HUES48 (cell line): ENCODE measurements around the gene CEMIP.

Source experiments
- H3K27ac ChIP-seq: one replicate; pipeline ENCODE4 v1.7.0; 2013; ENCODE audit warnings: low read depth, low read length, inconsistent platforms
- H3K27me3 ChIP-seq: 2 replicates; pipeline ENCODE4 v1.6.1; 2013; ENCODE audit warnings: mild to moderate bottlenecking, low read length; ENCODE audit not compliant: control insufficient read depth, insufficient read depth
- H3K36me3 ChIP-seq: 2 replicates; pipeline ENCODE4 v1.6.1; 2013; ENCODE audit warnings: low read length; ENCODE audit not compliant: control insufficient read depth, insufficient read depth
- H3K4me1 ChIP-seq: 2 replicates; pipeline ENCODE4 v1.6.1; 2013; ENCODE audit warnings: mild to moderate bottlenecking, low read length; ENCODE audit not compliant: control insufficient read depth, insufficient read depth
- H3K4me3 ChIP-seq: 2 replicates; pipeline ENCODE4 v1.5.1; 2013; ENCODE audit warnings: mild to moderate bottlenecking, low read depth, low read length
- H3K9ac ChIP-seq: 2 replicates; pipeline ENCODE4 v1.6.1; 2013; ENCODE audit warnings: mild to moderate bottlenecking, low read depth, low read length, moderate library complexity
- H3K9me3 ChIP-seq: 2 replicates; pipeline ENCODE4 v1.6.1; 2013; ENCODE audit warnings: low read length; ENCODE audit not compliant: control insufficient read depth, insufficient read depth

CEMIP gene

DNA sequence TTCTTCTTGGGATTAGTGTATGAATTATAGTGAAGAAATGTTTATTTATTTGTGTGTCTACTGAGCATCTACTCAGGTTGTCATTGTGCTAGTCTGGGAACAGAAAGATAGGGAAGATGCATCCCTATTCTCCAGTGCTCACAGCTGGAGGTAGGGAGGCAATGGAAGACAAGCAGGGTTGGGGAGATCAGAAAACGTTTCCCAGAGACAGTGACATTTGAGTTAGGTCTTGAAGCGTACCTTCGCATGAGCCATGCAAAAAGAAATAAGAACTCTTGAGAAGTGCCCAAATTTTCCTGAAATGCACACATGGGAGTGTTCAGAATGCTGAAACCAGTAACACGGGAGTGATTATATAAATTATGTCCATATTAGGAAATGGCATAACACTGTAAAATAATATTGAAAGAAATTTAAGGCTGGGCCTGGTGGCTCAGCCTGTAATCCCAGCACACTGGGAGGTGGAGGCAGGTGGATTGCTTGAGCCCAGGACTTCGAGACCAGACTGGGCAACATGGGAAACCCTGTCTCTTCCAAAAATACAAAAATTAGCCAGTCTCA is 5.3 kb upstream of the CEMIP start:
- Histone ChIP-seq H3K4me3 (no peak overlapping the region), H3K9ac (no peak overlapping the region), H3K27ac (no peak overlapping the region)

DNA sequence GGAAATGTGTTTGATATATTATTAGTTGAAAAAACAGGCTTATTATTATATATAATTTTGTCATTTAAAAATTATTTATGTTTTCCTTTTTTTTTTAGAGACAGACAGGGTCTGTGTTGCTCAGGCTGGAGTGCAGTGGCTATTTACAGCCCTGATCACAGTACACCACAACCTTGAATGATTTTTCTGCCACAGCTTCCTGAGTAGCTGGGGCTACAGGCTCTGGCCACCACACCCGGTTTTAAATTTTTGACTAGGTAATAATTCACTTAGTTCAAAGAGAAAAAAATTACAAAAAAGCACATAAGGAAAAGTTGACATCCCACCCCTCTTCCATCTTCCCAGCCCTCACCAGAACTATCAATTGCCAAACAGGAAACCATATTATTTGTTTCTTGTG is 4.7 kb upstream of the CEMIP start:
- no peaks in the 10 kb centered on the region for H3K36me3 ChIP-seq
- no peak overlapping the region for H3K27ac ChIP-seq
- 0 out of 2 replicates have a peak, but pooled peaks cover 3% of the 10 kb centered on the region for H3K4me1 ChIP-seq
- H3K4me3 ChIP-seq: no peak overlapping the region
- no peak overlapping the region for H3K9ac ChIP-seq
- peaks cover 22% of the 10 kb centered on the region for H3K27me3 ChIP-seq
- no peaks in the 10 kb centered on the region for H3K9me3 ChIP-seq

More for the DNA sequence above, 5.3 kb upstream of the CEMIP start:
- Histone ChIP-seq H3K9me3 (no peaks in the 10 kb centered on the region), H3K36me3 (no peaks in the 10 kb centered on the region), H3K4me1 (0 out of 2 replicates have a peak, but pooled peaks cover 3% of the 10 kb centered on the region), H3K27me3 (peaks cover 17% of the 10 kb centered on the region)

DNA sequence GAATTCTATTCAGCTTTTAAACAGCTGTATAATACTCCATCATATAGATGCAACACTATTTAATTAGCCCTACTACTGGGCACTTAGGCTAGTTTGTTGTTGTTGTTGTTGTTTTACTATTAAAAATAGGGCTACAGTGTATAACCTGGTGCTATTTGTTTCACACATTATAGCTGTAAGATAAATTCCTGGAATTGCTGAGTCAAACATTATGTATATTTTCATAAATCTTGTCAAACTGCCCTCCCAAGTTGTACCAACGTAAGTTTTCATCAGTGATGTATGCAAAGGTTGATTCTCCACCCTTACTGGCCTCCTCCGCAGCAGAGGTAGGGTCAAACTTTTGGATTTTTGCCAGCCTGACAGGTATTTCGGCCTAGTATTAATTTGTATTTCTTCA is 3.8 kb upstream of the CEMIP start:
- no peaks in the 10 kb centered on the region for H3K36me3 ChIP-seq
- H3K9me3 ChIP-seq: no peaks in the 10 kb centered on the region
- no peak overlapping the region for H3K4me3 ChIP-seq
- H3K9ac ChIP-seq: no peak overlapping the region
- H3K4me1 ChIP-seq: 0 out of 2 replicates have a peak, but pooled peaks cover 3% of the 10 kb centered on the region
- H3K27me3 ChIP-seq: peaks cover 30% of the 10 kb centered on the region
- no peak overlapping the region for H3K27ac ChIP-seq

DNA sequence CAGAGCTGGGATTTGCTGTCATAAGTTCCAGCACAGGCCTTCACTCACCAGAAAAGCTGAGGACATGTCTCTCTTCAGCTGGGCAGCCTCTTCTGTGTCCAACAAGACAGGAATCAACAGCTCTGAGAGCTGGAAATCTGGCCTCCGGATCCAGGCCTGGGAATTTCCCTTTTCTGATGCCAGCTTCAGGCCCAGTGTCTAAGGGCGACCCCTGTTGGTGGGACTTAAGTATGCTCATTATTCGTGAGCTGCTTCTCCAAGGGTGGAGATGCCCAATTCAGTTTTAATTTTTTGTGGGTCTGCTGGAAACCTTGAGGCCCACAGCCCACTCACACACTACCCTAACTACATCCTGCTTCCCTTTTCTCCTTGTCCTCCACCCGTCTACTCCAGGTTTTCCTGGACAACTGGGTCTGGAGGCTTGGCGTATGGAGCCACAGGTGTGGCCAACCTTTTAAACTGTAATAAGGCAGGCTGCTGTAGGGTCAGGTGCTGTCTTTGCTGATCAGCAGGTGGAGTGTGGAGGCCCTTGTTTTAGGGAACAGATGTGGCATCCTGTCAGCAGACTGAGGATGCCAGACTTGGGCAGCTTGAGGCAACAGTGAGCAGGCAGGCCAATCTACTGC is 2.6 kb upstream of the CEMIP start:
- Histone ChIP-seq H3K27ac (no peak overlapping the region), H3K9ac (no peak overlapping the region), H3K36me3 (no peaks in the 10 kb centered on the region), H3K27me3 (peaks cover 42% of the 10 kb centered on the region), H3K4me3 (no peak overlapping the region), H3K9me3 (no peaks in the 10 kb centered on the region), H3K4me1 (0 out of 2 replicates have a peak, but pooled peaks cover 3% of the 10 kb centered on the region)

DNA sequence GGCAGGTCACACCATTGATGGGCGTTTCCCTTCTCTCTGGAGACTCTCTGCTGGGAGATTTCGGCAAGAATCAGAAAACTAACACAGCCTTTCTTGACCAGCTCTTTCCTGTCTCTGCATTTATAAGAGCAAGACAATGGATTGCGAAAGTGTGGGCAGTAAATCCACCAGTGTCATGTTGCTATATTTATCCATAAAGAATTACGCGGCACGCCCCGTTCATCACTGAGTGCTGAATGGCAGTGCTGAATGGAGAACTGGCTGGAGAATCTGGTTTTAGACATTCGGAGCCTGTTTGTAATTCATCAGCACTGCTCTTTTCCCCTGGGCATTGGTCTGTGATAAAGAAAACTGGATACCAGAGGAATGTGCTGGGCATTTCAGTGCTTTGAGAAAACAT is 2.0 kb upstream of the CEMIP start:
- H3K27ac ChIP-seq: no peak overlapping the region
- 0 out of 2 replicates have a peak, but pooled peaks cover 3% of the 10 kb centered on the region for H3K4me1 ChIP-seq
- no peak overlapping the region for H3K4me3 ChIP-seq
- no peaks in the 10 kb centered on the region for H3K36me3 ChIP-seq
- no peaks in the 10 kb centered on the region for H3K9me3 ChIP-seq
- no peak overlapping the region for H3K9ac ChIP-seq
- peaks cover 47% of the 10 kb centered on the region for H3K27me3 ChIP-seq

DNA sequence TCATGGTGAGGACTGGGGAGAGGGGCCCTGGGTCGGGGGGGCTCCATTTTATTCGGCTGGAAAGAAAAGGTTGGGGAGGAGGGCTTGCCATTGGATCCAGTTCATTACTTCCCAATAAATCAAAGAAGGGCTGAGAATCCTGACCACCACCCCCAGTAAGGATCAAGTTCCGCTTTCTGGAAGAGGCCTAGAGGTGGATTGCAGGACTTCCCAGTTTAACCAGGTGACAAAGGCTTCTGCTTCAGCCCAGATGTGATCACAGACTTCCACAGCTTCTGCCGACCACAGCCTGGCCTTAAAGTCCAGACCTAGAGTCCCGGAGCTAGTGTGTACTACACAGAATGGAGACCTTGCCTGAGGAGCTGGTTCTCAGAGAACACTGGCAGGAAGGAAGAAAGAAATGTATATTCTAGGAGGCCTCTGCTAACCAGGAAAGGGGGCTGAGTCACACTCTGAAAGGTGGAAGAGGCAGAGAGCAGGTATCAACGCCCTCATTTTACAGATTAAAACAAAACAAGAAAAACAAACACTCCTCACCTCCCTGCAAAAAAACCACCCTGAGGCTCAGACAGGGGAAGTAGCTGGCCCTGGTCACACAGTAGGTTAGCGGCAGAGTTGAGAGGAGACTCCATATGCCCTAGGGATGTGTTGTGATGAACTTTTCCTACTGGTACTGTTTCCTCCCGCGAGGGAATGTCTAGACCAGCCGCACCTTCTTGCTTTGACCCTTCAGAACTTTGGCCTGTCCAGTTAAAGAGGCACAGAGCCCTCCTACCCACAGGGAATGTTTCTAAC is 1.1 kb upstream of the CEMIP start:
- no peak overlapping the region for H3K9ac ChIP-seq
- H3K27ac ChIP-seq: no peak overlapping the region
- H3K27me3 ChIP-seq: peaks cover 49% of the 10 kb centered on the region
- no peak overlapping the region for H3K4me3 ChIP-seq
- H3K9me3 ChIP-seq: no peaks in the 10 kb centered on the region
- H3K36me3 ChIP-seq: no peaks in the 10 kb centered on the region
- H3K4me1 ChIP-seq: 0 out of 2 replicates have a peak, but pooled peaks cover 2% of the 10 kb centered on the region

DNA sequence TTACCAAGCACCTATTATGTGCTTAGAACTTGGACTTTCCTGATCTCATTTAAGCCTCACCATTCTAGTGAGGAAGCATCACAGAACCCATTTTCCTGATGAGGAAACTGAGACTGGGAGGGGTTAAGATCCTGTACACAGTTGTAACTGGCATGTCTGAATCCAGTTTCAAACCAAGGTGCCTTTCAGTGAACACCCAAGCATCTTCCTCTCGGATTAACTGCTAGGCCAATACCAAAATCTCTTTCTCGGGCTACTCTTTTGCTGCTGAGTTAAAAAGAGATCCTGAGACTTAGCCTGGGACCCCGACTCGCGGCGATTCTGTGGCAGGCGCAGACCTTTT is 578 bp upstream of the CEMIP start:
- no peak overlapping the region for H3K27ac ChIP-seq
- peak overlapping the region; percentile 70 for H3K4me3 ChIP-seq
- no peaks in the 10 kb centered on the region for H3K4me1 ChIP-seq
- H3K9me3 ChIP-seq: no peaks in the 10 kb centered on the region
- peaks cover 49% of the 10 kb centered on the region for H3K27me3 ChIP-seq
- no peaks in the 10 kb centered on the region for H3K36me3 ChIP-seq
- H3K9ac ChIP-seq: no peak overlapping the region

DNA sequence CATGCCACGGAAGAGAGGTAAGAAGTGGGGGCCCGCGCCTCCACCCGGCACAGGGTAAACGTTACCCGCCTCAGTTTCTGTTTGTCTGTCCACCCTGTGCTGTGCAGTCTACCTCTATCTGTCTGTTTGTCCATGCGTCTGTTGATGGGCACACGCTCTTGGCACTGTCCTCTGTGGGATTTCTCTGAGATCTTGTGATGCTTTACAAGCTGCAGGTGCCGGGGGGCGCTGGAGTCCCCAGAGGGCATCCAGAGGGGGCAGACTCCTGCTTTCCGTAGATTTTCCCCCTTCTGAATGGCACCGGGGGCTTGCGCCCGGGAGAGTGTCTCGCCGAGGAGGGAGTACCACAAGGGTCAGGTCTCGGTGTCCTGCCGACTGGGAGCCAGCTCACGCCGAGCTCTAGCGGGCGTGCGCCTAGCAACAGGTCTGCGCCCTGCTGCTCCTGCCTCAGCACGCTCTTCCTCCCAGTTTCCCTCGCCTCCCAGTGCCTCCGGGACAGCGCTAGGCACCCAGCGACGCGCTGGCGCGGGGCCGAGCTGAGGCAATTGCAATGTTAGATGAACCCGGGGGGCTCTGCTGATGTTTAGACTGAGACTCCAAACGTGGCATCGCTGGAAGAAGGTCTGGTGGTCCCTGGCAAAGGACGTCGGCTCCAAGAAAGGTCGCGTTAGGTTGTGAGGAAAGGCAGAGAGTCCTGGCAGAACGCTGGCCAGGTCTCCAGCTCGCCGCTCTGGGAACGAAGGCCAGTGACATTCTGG is 667 bp downstream of the CEMIP start:
- Histone ChIP-seq H3K9ac (no peak overlapping the region), H3K27me3 (peaks cover 49% of the 10 kb centered on the region), H3K36me3 (no peaks in the 10 kb centered on the region), H3K9me3 (no peaks in the 10 kb centered on the region), H3K27ac (no peak overlapping the region), H3K4me3 (peak overlapping the region; percentile 70), H3K4me1 (no peaks in the 10 kb centered on the region)

DNA sequence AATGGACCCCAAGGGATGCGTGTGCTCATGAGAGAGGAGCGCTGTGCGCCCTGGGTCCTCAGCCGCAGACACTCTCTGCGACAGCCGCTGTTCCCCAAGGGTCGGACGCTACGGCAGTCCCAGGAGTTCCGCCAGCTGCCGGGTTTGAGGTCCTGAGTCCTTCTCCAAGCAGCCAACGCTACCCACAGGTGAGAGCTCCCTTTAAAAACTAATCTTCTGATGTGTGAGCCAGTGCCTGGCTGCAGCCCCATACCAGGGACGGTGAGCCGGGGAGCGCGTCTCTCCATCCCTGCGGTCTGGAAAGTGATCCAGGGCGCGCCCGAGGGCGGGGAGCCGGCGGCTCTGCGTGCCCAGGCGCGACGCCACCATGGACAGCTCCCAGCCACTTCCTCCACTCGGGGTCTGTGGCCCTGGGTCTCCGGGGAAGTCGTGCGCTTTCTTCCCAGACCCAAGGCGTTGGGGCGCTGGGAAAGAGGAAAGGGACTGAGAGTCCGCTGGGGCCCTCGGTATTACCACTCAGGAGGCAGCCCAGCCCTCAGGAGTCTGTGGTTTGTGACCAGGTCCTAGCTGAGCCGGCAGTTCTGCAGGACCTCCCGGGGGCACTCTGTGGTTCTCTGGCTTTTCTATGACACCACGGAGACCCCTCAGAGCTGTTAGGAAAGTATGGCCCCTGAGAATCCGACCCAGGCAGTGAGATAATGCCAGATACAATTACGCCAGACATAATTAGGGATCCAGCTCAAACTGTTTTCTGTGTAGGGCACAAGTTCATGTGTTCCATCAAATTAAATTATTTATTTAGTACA is 1.4 kb downstream of the CEMIP start:
- Histone ChIP-seq H3K9ac (no peak overlapping the region), H3K4me1 (no peaks in the 10 kb centered on the region), H3K36me3 (no peaks in the 10 kb centered on the region), H3K4me3 (peak overlapping the region; percentile 70), H3K27ac (no peak overlapping the region), H3K27me3 (peaks cover 49% of the 10 kb centered on the region), H3K9me3 (no peaks in the 10 kb centered on the region)

DNA sequence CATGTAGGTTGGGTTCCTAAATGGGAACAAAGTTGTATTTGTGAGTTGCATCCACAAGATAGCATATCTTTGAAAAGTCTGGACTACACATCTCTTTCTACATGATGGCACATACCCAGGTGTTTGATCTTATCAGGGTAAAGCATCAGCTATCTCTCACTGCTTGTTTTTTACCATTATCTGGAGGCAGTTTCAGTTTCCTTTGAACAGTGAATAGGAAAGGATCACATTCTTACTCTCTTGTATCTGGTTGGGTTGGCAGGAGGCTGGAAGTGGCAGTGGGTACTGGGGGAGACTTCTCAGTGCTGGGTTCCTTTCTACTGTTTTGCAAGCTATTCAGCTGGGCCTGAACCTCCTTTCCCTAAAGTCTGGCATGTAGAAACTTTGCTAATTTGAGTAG is 4.1 kb downstream of the CEMIP start:
- no peaks in the 10 kb centered on the region for H3K9me3 ChIP-seq
- no peaks in the 10 kb centered on the region for H3K36me3 ChIP-seq
- H3K27ac ChIP-seq: no peak overlapping the region
- no peak overlapping the region for H3K4me3 ChIP-seq
- peaks cover 38% of the 10 kb centered on the region for H3K27me3 ChIP-seq
- H3K9ac ChIP-seq: no peak overlapping the region
- no peaks in the 10 kb centered on the region for H3K4me1 ChIP-seq
